Activated T-helper 1 cell treated with anti-CD3 and anti-CD28 coated beads, Interleukin-12 subunit alpha, Interleukin-12 subunit beta, Interleukin-2, Interleukin-4 antibody, amounts not matched to agents 30 ng/mL and 10 ng/mL and 1 ng/mL, durations not matched to agents 14 hours and 24 hours and 36 hours (primary cell): Measurements from ENCODE around the gene TET1. TPM values are rescaled to one million over a fixed set of nuclear protein-coding genes. Genes with fewer than 3 reads are reported as not detected.

Experiments
- DNase-seq: peaks from one replicate; pipeline ENCODE4 v3.0.0; 2021; ENCODE audit warnings: low spot score
- H3K27ac Mint-ChIP-seq: one replicate; pipeline ENCODE4 v1.8.0; 2021; ENCODE audit warnings: mild to moderate bottlenecking, mixed read lengths
- H3K27me3 Mint-ChIP-seq: one replicate; pipeline ENCODE4 v1.8.0; 2022; ENCODE audit warnings: mild to moderate bottlenecking, moderate library complexity, mixed read lengths; ENCODE audit not compliant: insufficient read depth
- H3K36me3 Mint-ChIP-seq: one replicate; pipeline ENCODE4 v1.8.0; 2021; ENCODE audit warnings: low read depth, mixed read lengths
- H3K4me1 Mint-ChIP-seq: one replicate; pipeline ENCODE4 v1.8.0; 2021; ENCODE audit warnings: low read depth, mixed read lengths
- H3K4me3 Mint-ChIP-seq: one replicate; pipeline ENCODE4 v1.8.0; 2021; ENCODE audit warnings: mild to moderate bottlenecking, moderate library complexity, mixed read lengths
- H3K9me3 Mint-ChIP-seq: one replicate; pipeline ENCODE4 v1.8.0; 2021; ENCODE audit warnings: mixed read lengths
- intact Hi-C: fragments of 100-400 bp; cut with micrococcal nuclease; formaldehyde crosslinking; loops from one replicate; pipeline ENCODE4 v1.15.1; 2024
- total RNA-seq: library from RNA; stranded (reverse); gene quantifications from 2 replicates; pipeline ENCODE4 v1.2.3, GENCODE V29; 2022

The TET1 gene
- total RNA-seq, 1 donor from 2014 or later: 0.73 TPM

DNA sequence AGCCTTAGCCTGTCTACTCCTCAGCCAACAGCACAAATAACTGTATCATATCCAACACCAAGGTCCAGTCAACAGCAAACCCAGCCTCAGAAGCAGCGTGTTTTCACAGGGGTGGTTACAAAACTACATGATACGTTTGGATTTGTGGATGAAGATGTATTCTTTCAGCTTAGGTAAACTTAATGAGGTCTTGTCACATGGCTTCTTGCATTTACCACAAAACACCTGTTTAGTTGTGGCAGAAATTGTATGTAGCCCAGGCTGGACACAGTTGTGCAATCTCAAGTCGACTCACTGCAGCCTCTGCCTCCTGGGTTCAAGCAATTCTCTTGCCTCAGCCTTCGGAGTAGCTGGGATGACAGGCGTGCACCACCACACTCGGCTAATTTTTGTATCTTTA lies 182.3 kb downstream of the TET1 start:
- intact Hi-C loops: no loop called here
- Mint-ChIP-seq H3K27ac (no peak overlapping the region), H3K27me3 (no peaks in the 10 kb centered on the region), H3K4me3 (no peak overlapping the region), H3K4me1 (peaks cover 8% of the 10 kb centered on the region), H3K36me3 (peaks cover 34% of the 10 kb centered on the region), H3K9me3 (no peaks in the 10 kb centered on the region)
- DNase-seq: no peak

Other genes with a start within 250 kb of the TET1 start
- 176 and 184 TPM in 2 replicates for gene HNRNPH3, start 228.3 kb upstream of the TET1 start, total RNA-seq
- gene PBLD, start 227.4 kb upstream of the TET1 start, total RNA-seq: 1.1 and 1.6 TPM in 2 replicates
- 10.4 and 12.3 TPM in 2 replicates for gene RUFY2, start 153.1 kb upstream of the TET1 start, total RNA-seq
- 50.2 and 54.3 TPM in 2 replicates for gene DNA2, start 88.4 kb upstream of the TET1 start, total RNA-seq
- 15.9 and 19.4 TPM in 2 replicates for gene SLC25A16, start 32.8 kb upstream of the TET1 start, total RNA-seq
- gene CCAR1, start 160.9 kb downstream of the TET1 start, total RNA-seq: 102 and 106 TPM in 2 replicates